ENCODE measurements around the gene MTURN. TPM values are rescaled to one million over a fixed set of nuclear protein-coding genes. Genes with fewer than 3 reads are reported as not detected.

MTURN gene
- total and polyA plus RNA-seq, 5 donors from 2014 or later: 5.2 to 31.1 (median 6.2) TPM

GRCh38 chr7:30175636-30176147 lies 40.9 kb downstream of the MTURN start:
- Mint-ChIP-seq H3K36me3 (no peaks in the 10 kb centered on the region), H3K4me1 (peaks cover 0 to 13% (median 10%) of the 10 kb centered on the region in 4 donors), H3K27ac (peak overlapping the region in 1 of 3 donors; percentile 1), H3K9me3 (peaks cover 0 to 2% (median 0%) of the 10 kb centered on the region in 7 donors), H3K27me3 (no peaks in the 10 kb centered on the region), H3K4me3 (no peak overlapping the region)
- ATAC-seq (ENCODE audit: low read depth in 2 of 2) (no peak), DNase-seq (no peak)
- H3K36me3 ChIP-seq (ENCODE audit: control insufficient read depth, insufficient read depth, low read length): no peaks in the 10 kb centered on the region
- no peaks in the 10 kb centered on the region for H3K9me3 ChIP-seq (ENCODE audit: control insufficient read depth in 2 of 2, low read length in 2 of 2)
- no peaks in the 10 kb centered on the region for H3K27me3 ChIP-seq (ENCODE audit: control insufficient read depth, insufficient read depth, low read length)
- H3K4me3 ChIP-seq (ENCODE audit: low read depth, low read length): no peak overlapping the region
- peaks cover 8% of the 10 kb centered on the region for H3K4me1 ChIP-seq (ENCODE audit: control insufficient read depth, insufficient read depth, low read length, poor library complexity, severe bottlenecking)
- no peak overlapping the region for H3K27ac ChIP-seq (ENCODE audit: insufficient read depth, low read length, poor library complexity, severe bottlenecking)

- Histone ChIP-seq H3K4me1 (ENCODE audit: control insufficient read depth, insufficient read depth, low read length, poor library complexity, severe bottlenecking) (peaks cover 8% of the 10 kb centered on the region), H3K27ac (ENCODE audit: insufficient read depth, low read length, poor library complexity, severe bottlenecking) (no peak overlapping the region), H3K27me3 (ENCODE audit: control insufficient read depth, insufficient read depth, low read length) (no peaks in the 10 kb centered on the region), H3K4me3 (ENCODE audit: low read depth, low read length) (no peak overlapping the region), H3K9me3 (ENCODE audit: control insufficient read depth in 2 of 2, low read length in 2 of 2) (no peaks in the 10 kb centered on the region), H3K36me3 (ENCODE audit: control insufficient read depth, insufficient read depth, low read length) (no peaks in the 10 kb centered on the region)
- DNase-seq (no peak), ATAC-seq (ENCODE audit: low read depth in 2 of 2) (no peak)
- Mint-ChIP-seq H3K27me3 (no peaks in the 10 kb centered on the region), H3K4me1 (peaks cover 0 to 13% (median 10%) of the 10 kb centered on the region in 4 donors), H3K9me3 (peaks cover 0 to 2% (median 0%) of the 10 kb centered on the region in 7 donors), H3K27ac (no peak overlapping the region), H3K4me3 (no peak overlapping the region), H3K36me3 (no peaks in the 10 kb centered on the region)
These were observed 41.8 kb downstream of the MTURN start for GRCh38 chr7:30176463-30177109.

- no peaks in the 10 kb centered on the region for H3K27me3 ChIP-seq (ENCODE audit: control insufficient read depth, insufficient read depth, low read length)
- DNase-seq (no peak), ATAC-seq (ENCODE audit: low read depth in 2 of 2) (no peak)
- Mint-ChIP-seq H3K27me3 (no peaks in the 10 kb centered on the region), H3K4me3 (no peak overlapping the region), H3K9me3 (peaks cover 0 to 2% (median 0%) of the 10 kb centered on the region in 7 donors), H3K4me1 (peaks cover 0 to 15% (median 10%) of the 10 kb centered on the region in 4 donors), H3K36me3 (no peaks in the 10 kb centered on the region), H3K27ac (peak overlapping the region in 1 of 3 donors; percentile 64)
- H3K9me3 ChIP-seq (ENCODE audit: control insufficient read depth in 2 of 2, low read length in 2 of 2): no peaks in the 10 kb centered on the region
- H3K36me3 ChIP-seq (ENCODE audit: control insufficient read depth, insufficient read depth, low read length): no peaks in the 10 kb centered on the region
- no peak overlapping the region for H3K27ac ChIP-seq (ENCODE audit: insufficient read depth, low read length, poor library complexity, severe bottlenecking)
- no peak overlapping the region for H3K4me3 ChIP-seq (ENCODE audit: low read depth, low read length)
- H3K4me1 ChIP-seq (ENCODE audit: control insufficient read depth, insufficient read depth, low read length, poor library complexity, severe bottlenecking): peaks cover 8% of the 10 kb centered on the region
These were observed 42.4 kb downstream of the MTURN start for GRCh38 chr7:30177186-30177585.

GRCh38 chr7:30177965-30178364 lies 43.2 kb downstream of the MTURN start:
- no peaks in the 10 kb centered on the region for H3K36me3 Mint-ChIP-seq
- no peak for DNase-seq
- H3K9me3 Mint-ChIP-seq: peaks cover 0 to 2% (median 0%) of the 10 kb centered on the region in 7 donors
- Histone ChIP-seq H3K27me3 (ENCODE audit: control insufficient read depth, insufficient read depth, low read length) (no peaks in the 10 kb centered on the region), H3K9me3 (ENCODE audit: control insufficient read depth in 2 of 2, low read length in 2 of 2) (no peaks in the 10 kb centered on the region), H3K4me3 (ENCODE audit: low read depth, low read length) (no peak overlapping the region), H3K36me3 (ENCODE audit: control insufficient read depth, insufficient read depth, low read length) (no peaks in the 10 kb centered on the region), H3K4me1 (ENCODE audit: control insufficient read depth, insufficient read depth, low read length, poor library complexity, severe bottlenecking) (peaks cover 8% of the 10 kb centered on the region), H3K27ac (ENCODE audit: insufficient read depth, low read length, poor library complexity, severe bottlenecking) (no peak overlapping the region)
- peaks cover 0 to 15% (median 10%) of the 10 kb centered on the region in 4 donors for H3K4me1 Mint-ChIP-seq
- ATAC-seq (ENCODE audit: low read depth in 2 of 2): no peak
- H3K27ac Mint-ChIP-seq: no peak overlapping the region
- no peak overlapping the region for H3K4me3 Mint-ChIP-seq
- no peaks in the 10 kb centered on the region for H3K27me3 Mint-ChIP-seq

- Mint-ChIP-seq H3K27ac (peak overlapping the region; percentile 17 to 76 (median 40)), H3K9me3 (peaks cover 0 to 2% (median 0%) of the 10 kb centered on the region in 7 donors), H3K27me3 (no peaks in the 10 kb centered on the region), H3K4me1 (peaks cover 0 to 15% (median 10%) of the 10 kb centered on the region in 4 donors), H3K4me3 (no peak overlapping the region), H3K36me3 (no peaks in the 10 kb centered on the region)
- H3K27ac ChIP-seq (ENCODE audit: insufficient read depth, low read length, poor library complexity, severe bottlenecking): no peak overlapping the region
- no peaks in the 10 kb centered on the region for H3K9me3 ChIP-seq (ENCODE audit: control insufficient read depth in 2 of 2, low read length in 2 of 2)
- no peaks in the 10 kb centered on the region for H3K27me3 ChIP-seq (ENCODE audit: control insufficient read depth, insufficient read depth, low read length)
- peaks cover 8% of the 10 kb centered on the region for H3K4me1 ChIP-seq (ENCODE audit: control insufficient read depth, insufficient read depth, low read length, poor library complexity, severe bottlenecking)
- peak in 1 of 2 donors; percentile 52 for ATAC-seq (ENCODE audit: low read depth in 2 of 2)
- H3K36me3 ChIP-seq (ENCODE audit: control insufficient read depth, insufficient read depth, low read length): no peaks in the 10 kb centered on the region
- peak in 1 of 3 donors; percentile 45 for DNase-seq
- peak overlapping the region; percentile 21 for H3K4me3 ChIP-seq (ENCODE audit: low read depth, low read length)
These were observed 44.1 kb downstream of the MTURN start for GRCh38 chr7:30178748-30179436.

GRCh38 chr7:30180718-30181117 lies 45.9 kb downstream of the MTURN start:
- no peaks in the 10 kb centered on the region for H3K27me3 Mint-ChIP-seq
- H3K27ac Mint-ChIP-seq: no peak overlapping the region
- H3K4me3 Mint-ChIP-seq: no peak overlapping the region
- Histone ChIP-seq H3K9me3 (ENCODE audit: control insufficient read depth in 2 of 2, low read length in 2 of 2) (no peaks in the 10 kb centered on the region), H3K36me3 (ENCODE audit: control insufficient read depth, insufficient read depth, low read length) (no peaks in the 10 kb centered on the region), H3K4me3 (ENCODE audit: low read depth, low read length) (no peak overlapping the region), H3K4me1 (ENCODE audit: control insufficient read depth, insufficient read depth, low read length, poor library complexity, severe bottlenecking) (peaks cover 8% of the 10 kb centered on the region), H3K27me3 (ENCODE audit: control insufficient read depth, insufficient read depth, low read length) (no peaks in the 10 kb centered on the region), H3K27ac (ENCODE audit: insufficient read depth, low read length, poor library complexity, severe bottlenecking) (no peak overlapping the region)
- DNase-seq (no peak), ATAC-seq (ENCODE audit: low read depth in 2 of 2) (no peak)
- H3K4me1 Mint-ChIP-seq: peaks cover 0 to 12% (median 10%) of the 10 kb centered on the region in 4 donors
- H3K36me3 Mint-ChIP-seq: peaks cover 3% of the 10 kb centered on the region
- H3K9me3 Mint-ChIP-seq: no peaks in the 10 kb centered on the region

- DNase-seq (no peak), ATAC-seq (ENCODE audit: low read depth in 2 of 2) (no peak)
- H3K27me3 Mint-ChIP-seq: no peaks in the 10 kb centered on the region
- H3K9me3 Mint-ChIP-seq: peaks cover 0 to under 1% (median 0%) of the 10 kb centered on the region in 7 donors
- H3K9me3 ChIP-seq (ENCODE audit: control insufficient read depth in 2 of 2, low read length in 2 of 2): peaks cover 0 to 2% of the 10 kb centered on the region in 2 experiments
- no peak overlapping the region for H3K4me3 ChIP-seq (ENCODE audit: low read depth, low read length)
- H3K4me3 Mint-ChIP-seq: no peak overlapping the region
- H3K27ac ChIP-seq (ENCODE audit: insufficient read depth, low read length, poor library complexity, severe bottlenecking): no peak overlapping the region
- H3K27me3 ChIP-seq (ENCODE audit: control insufficient read depth, insufficient read depth, low read length): no peaks in the 10 kb centered on the region
- peaks cover 3% of the 10 kb centered on the region for H3K36me3 Mint-ChIP-seq
- no peak overlapping the region for H3K27ac Mint-ChIP-seq
- peaks cover 0 to 12% (median 10%) of the 10 kb centered on the region in 4 donors for H3K4me1 Mint-ChIP-seq
- H3K4me1 ChIP-seq (ENCODE audit: control insufficient read depth, insufficient read depth, low read length, poor library complexity, severe bottlenecking): peaks cover 8% of the 10 kb centered on the region
- H3K36me3 ChIP-seq (ENCODE audit: control insufficient read depth, insufficient read depth, low read length): no peaks in the 10 kb centered on the region
These were observed 46.4 kb downstream of the MTURN start for GRCh38 chr7:30181211-30181610.
